Endothelial cell of hepatic sinusoid (primary cell): Measurements from ENCODE around the gene AP1AR.

Experiments
- in situ Hi-C: cut with HindIII; loops from 2 replicates; pipeline ENCODE4 v1.10.0; 2017; ENCODE audit warnings: low sequenced_read_pairs

AP1AR gene

GRCh38 chr4:112277705-112278448, 46.3 kb downstream of the AP1AR start:
- in situ Hi-C loops: no loop called here

- in situ Hi-C loops: no loop called here
Observed at GRCh38 chr4:112279025-112279881, 47.7 kb downstream of the AP1AR start.

GRCh38 chr4:112279882-112280315, 48.3 kb downstream of the AP1AR start:
- in situ Hi-C loops: loop anchor here (10.0 kb wide), 1 partner anchor 155 kb away; no protein-coding TSS in a partner anchor

GRCh38 chr4:112280386-112281056, 48.9 kb downstream of the AP1AR start:
- in situ Hi-C loops: loop anchor here (10.0 kb wide), 1 partner anchor 156 kb away; no protein-coding TSS in a partner anchor

GRCh38 chr4:112281895-112282398, 50.4 kb downstream of the AP1AR start:
- in situ Hi-C loops: loop anchor here (10.0 kb wide), 1 partner anchor 157 kb away; no protein-coding TSS in a partner anchor

- in situ Hi-C loops: loop anchor here (10.0 kb wide), 1 partner anchor 158 kb away; no protein-coding TSS in a partner anchor
Observed at GRCh38 chr4:112282860-112283667, 51.5 kb downstream of the AP1AR start.

- in situ Hi-C loops: loop anchor here (10.0 kb wide), 1 partner anchor 159 kb away; no protein-coding TSS in a partner anchor
Observed at GRCh38 chr4:112284166-112284565, 52.6 kb downstream of the AP1AR start.

- in situ Hi-C loops: loop anchor here (10.0 kb wide), 1 partner anchor 160 kb away; no protein-coding TSS in a partner anchor
Observed at GRCh38 chr4:112284662-112285411, 53.2 kb downstream of the AP1AR start.

- in situ Hi-C loops: loop anchor here (10.0 kb wide), 1 partner anchor 163 kb away; no protein-coding TSS in a partner anchor
Observed at GRCh38 chr4:112287258-112287989, 55.8 kb downstream of the AP1AR start.

- in situ Hi-C loops: loop anchor here (10.0 kb wide), 1 partner anchor 164 kb away; no protein-coding TSS in a partner anchor
Observed at GRCh38 chr4:112288455-112288854, 56.9 kb downstream of the AP1AR start.

- in situ Hi-C loops: loop anchor here (10.0 kb wide), 1 partner anchor 165 kb away; no protein-coding TSS in a partner anchor
Observed at GRCh38 chr4:112289407-112290253, 58.0 kb downstream of the AP1AR start.

GRCh38 chr4:112290341-112290740, 58.8 kb downstream of the AP1AR start:
- in situ Hi-C loops: no loop called here

GRCh38 chr4:112296949-112297880, 65.6 kb downstream of the AP1AR start, which contains the start of gene ALPK1:
ALPK1 (plus strand) TSS chr4:112297369.
- in situ Hi-C loops: no loop called here

GRCh38 chr4:112299721-112300120, 68.1 kb downstream of the AP1AR start:
- in situ Hi-C loops: no loop called here

GRCh38 chr4:112302320-112303274, 71.0 kb downstream of the AP1AR start:
- in situ Hi-C loops: no loop called here
